Ureter (tissue), 1 donor: ENCODE measurements around the gene SDK1. TPM values are rescaled to one million over a fixed set of nuclear protein-coding genes. Genes with fewer than 3 reads are reported as not detected.

ENCODE experiments used
- DNase-seq: peaks from one replicate; pipeline ENCODE4 v3.0.0-alpha.2; 2020; ENCODE audit warnings: low spot score
- total RNA-seq: library from RNA; stranded (reverse); gene quantifications from one replicate; pipeline ENCODE4 v1.2.4, GENCODE V29; 2023
- donor health status: DM: yes; HTN: yes; CAD: no.

SDK1 gene
- total RNA-seq, 1 donor from 2014 or later: 27.3 TPM

GRCh38 chr7:3518546-3518945 is 217.5 kb downstream of the SDK1 start:
- no peak for DNase-seq

- no peak for DNase-seq
Observed at GRCh38 chr7:3520206-3520605, 219.2 kb downstream of the SDK1 start.

- no peak for DNase-seq
Observed at GRCh38 chr7:3527496-3528124, 226.6 kb downstream of the SDK1 start.

GRCh38 chr7:3533040-3533439 is 232.0 kb downstream of the SDK1 start:
- DNase-seq: no peak

GRCh38 chr7:3537210-3537875 is 236.3 kb downstream of the SDK1 start:
- DNase-seq: no peak

GRCh38 chr7:3538041-3538440 is 237.0 kb downstream of the SDK1 start:
- DNase-seq: no peak

GRCh38 chr7:3540456-3541220 is 239.6 kb downstream of the SDK1 start:
- no peak for DNase-seq

GRCh38 chr7:3544202-3544601 is 243.2 kb downstream of the SDK1 start:
- no peak for DNase-seq

- no peak for DNase-seq
Observed at GRCh38 chr7:3548815-3549214, 247.8 kb downstream of the SDK1 start.

- DNase-seq: no peak
Observed at GRCh38 chr7:3549601-3550000, 248.5 kb downstream of the SDK1 start.

- DNase-seq: no peak
Observed at GRCh38 chr7:3551536-3551935, 250.5 kb downstream of the SDK1 start.

- no peak for DNase-seq
Observed at GRCh38 chr7:3552499-3552898, 251.4 kb downstream of the SDK1 start.

- no peak for DNase-seq
Observed at GRCh38 chr7:3558400-3558799, 257.3 kb downstream of the SDK1 start.

GRCh38 chr7:3559278-3559677 is 258.2 kb downstream of the SDK1 start:
- DNase-seq: no peak

GRCh38 chr7:3560495-3560894 is 259.4 kb downstream of the SDK1 start:
- DNase-seq: no peak

GRCh38 chr7:3561932-3562331 is 260.9 kb downstream of the SDK1 start:
- DNase-seq: no peak

GRCh38 chr7:3564231-3564630 is 263.2 kb downstream of the SDK1 start:
- DNase-seq: no peak

- DNase-seq: no peak
Observed at GRCh38 chr7:3568516-3568915, 267.5 kb downstream of the SDK1 start.

GRCh38 chr7:3569643-3570042 is 268.6 kb downstream of the SDK1 start:
- no peak for DNase-seq

GRCh38 chr7:3573151-3573550 is 272.1 kb downstream of the SDK1 start:
- no peak for DNase-seq

- DNase-seq: no peak
Observed at GRCh38 chr7:3574386-3574785, 273.3 kb downstream of the SDK1 start.

GRCh38 chr7:3575753-3576531 is 274.9 kb downstream of the SDK1 start:
- DNase-seq: no peak
